ENCODE results near the gene CLIC3.

The CLIC3 gene

GRCh38 chr9:137030538-137031527 lies 34.5 kb upstream of the CLIC3 start:
- DNase-seq: peak; percentile 37

DNA sequence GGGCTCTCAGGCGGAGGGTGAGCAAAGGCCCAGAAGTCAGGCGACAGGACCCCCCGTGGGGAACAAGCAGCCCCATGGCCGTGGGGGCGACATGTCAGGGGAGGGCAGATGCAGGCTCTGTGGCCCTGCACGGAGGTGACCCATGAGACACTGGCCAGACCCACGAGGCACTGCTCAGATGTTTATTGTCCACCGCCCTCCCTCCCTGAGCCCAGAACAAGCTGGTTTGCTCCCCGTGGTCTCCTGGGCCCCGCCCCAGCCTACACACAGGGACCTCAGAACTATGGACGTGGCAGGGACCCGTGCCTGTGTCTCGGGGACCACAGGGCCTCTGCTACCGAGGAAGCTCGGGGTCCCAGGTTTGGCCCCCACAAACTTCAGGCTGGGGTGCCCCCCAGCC lies 33.6 kb upstream of the CLIC3 start:
- DNase-seq: no peak

DNA sequence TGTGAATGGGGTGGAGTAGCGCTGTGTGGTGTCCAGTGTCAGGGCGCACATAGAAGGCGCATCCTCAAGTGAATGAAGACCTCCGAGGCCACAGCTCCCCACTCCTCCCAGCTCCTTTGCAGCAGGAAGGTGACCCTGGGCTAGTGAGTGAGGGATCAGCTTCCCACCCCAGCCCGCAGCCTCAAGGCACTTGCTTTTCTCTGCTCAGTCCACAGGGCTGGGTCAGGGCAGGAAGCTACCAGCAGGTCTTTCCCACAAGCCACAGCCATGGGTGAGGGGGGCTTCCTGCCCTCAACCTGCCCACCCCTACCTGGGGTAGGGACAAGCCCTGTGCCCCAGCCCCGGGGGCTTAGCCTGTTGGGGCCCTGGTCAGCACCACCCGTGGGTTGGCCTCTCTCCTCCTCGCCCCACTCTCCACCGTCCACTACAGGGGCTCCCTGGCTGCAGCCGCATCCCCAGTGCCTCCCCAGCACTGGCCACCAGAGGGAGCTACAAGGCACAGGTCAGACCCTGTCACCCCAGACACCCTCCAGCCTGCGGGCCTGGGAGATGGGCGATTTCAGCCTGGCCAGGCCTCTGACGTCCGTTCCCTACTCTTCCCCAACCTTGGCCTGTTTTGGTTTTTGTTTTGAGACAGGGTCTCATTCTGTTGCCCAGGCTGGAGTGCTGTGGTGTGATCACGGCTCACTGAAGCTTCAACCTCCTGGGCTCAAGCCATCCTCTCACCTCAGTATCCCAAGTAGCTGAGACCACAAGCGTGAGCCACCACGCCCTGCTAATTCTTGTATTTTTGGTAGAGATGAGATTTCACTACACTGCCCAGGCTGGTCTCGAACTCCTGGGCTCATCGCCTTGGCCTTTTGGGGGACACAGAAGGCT lies 32.9 kb upstream of the CLIC3 start:
- peak; percentile 61 for DNase-seq

DNA sequence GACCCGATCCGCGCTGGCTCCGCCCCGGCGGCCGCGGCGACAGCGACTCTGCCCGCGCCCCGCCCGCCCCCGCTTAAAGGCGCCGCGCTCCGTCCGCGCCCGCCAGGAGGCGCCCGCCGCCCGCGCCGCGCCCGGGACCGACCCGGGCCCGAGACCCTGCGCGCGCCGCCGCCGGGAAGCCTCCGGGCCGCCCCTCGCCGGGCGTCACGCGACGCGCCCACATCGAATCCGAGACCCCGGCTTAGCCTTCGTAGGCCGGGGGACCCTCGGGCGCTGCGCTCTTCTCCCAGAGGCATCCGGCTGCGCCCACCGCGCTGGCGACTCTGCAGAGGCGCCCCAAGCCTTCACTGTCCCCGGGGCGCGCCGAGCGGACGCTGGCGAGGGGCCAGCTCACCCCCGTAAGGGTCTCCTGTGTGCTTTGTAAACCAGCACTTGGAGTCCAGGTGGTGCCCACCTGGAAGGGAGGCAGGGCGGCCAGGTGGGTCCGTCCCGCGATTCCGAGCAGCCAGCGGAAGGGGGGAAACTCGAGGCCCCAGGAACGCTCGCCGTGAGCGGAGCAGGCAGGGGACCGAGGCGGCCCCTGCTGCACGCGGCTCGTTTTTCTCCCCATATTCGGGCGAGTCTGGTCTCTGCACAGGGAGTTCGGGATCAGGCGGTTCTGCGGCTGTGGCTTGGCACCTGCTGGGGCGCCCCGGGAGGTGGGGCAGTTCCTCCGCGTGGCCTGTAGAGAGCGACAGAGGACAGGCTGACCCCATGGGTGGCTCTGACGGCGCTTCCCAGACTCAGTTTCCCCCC lies 32.1 kb upstream of the CLIC3 start:
- peak; percentile 60 for DNase-seq

- no peak for DNase-seq
Measured at GRCh38 chr9:137027369-137028262, 31.2 kb upstream of the CLIC3 start, which contains the start of gene ABCA2. ABCA2 (minus strand) TSS chr9:137028237; CDS start chr9:137028140, 97 bp downstream.

DNA sequence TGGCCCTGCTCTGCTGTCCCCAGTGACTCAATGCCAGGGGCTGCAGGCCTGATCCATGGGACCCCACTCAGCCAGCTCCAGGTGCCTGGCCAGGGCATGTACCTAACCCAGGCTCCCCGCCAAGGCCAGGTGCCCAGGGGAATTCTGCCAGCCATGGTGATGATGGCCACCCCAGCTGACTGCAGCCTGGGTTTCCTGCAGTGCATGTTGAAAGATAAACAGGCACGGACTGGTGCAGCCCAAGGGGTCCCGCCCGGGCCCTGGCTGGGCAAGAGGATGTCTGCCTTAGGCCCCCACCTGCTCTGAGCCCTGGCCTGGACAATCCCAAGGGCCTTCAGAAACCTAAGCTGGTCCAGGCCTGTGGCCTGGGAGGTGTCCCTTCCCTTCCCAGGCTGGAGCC lies 30.5 kb upstream of the CLIC3 start:
- DNase-seq: no peak

DNA sequence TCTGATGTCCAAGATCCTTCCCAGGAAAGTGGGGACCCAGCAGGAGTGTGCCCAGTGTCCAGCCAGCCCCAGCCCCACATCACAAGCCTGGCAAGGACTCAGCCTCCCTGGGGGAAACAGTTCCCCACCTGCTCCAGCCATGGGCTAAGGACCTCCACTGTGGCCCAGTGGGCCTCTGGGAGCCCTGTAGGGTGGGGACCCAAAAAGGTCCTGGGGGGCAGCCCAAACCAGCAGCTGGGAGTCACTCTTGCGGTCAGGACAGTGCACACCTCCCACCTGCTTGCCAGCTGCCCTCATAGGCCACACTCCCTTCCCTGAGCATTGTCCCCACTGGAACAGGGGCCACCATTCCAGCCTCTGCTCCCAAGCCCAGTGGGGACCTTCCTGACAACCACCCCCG lies 30.0 kb upstream of the CLIC3 start:
- DNase-seq: no peak

- no peak for DNase-seq
Measured at GRCh38 chr9:137025517-137025966, 29.2 kb upstream of the CLIC3 start.

DNA sequence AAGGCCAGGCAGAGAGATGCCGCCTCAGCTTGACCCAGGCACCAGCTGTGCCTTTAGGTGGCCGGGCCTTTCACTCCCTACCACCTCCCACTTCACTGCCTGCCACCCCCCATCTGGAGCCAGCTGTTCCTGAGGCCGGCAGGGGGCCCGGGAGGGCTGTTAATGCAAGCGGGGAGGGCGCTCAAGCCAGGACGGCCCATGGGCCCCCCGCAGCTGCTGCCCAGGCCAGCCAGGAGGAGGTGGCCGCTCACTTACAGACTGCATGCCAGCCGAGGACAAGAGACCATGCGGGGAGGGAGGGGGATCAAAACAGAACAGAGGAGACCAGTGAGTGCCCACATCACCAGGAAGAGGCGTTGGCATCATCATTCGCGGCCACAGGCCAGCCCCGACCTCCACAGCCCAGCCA lies 27.2 kb upstream of the CLIC3 start:
- DNase-seq: no peak

DNA sequence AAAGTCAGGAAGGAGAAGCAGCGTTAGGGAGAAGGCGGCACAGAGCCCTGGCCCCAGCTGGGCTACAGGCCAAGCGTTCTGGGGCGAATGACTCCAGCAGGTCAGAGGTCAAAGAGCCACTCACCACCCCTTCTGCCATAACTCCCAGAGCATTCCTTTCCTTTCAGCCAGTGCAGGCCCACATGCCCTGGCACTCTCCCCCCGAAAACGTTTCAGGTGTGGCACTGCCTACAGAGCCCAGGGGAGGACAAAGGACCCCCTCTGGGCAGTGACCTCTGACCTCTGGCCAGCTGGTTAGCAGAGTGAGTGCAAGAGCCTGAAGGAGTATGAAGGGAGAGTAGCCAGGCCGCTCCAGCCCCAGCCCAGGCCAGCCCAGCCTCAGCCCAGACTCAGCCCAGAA lies 26.8 kb upstream of the CLIC3 start:
- no peak for DNase-seq

DNA sequence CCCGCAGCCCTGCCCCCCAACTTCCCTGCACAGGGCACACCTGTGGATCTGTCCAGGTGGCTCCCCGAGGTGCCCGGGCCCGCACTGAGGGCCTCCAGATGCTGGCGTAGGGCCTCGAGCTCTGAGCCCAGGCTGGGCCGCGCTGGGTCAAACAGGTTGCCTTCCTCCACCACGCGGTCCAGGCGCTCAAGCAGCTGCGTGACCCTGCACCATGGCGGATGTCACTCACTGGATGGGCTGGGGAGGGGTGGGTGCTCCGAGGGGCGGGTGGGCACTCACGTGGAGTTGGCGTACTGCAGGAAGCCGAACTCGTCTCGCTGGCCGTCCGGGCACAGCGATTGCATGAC lies 26.3 kb upstream of the CLIC3 start:
- no peak for DNase-seq

DNA sequence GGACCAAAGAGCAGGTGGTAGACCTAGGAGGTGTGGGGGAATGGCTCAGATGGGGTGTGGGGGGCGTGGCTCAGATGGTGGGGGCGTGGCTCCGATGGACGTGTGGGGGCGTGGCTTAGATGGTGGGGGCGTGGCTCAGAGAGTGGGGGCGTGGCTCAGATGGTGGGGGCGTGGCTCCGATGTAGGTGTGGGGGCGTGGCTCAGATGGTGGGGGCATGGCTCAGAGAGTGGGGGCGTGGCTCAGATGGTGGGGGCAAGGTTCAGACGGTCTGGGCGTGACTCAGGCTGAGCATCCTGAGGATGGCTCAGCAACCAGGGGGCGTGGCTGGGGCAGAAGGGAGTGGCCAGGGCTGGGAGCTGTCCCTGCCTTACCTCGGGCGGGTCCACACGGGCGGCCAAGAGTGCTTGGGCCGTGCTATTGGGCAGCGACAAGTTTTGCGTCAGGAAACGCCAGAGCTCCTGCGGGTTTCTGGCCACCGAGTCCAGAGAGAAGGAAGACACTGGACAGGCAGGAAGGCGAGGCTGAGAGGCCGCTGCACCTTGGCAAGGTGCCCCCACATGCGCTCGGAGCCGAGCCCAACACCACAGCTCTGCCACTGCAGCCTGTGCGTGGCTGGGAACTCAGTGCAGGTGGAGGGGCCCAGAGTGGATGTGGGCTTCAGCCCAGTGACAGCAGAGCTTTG lies 25.8 kb upstream of the CLIC3 start:
- DNase-seq: peak; percentile 56

- no peak for DNase-seq
Measured at GRCh38 chr9:137021568-137021978, 25.2 kb upstream of the CLIC3 start.

DNA sequence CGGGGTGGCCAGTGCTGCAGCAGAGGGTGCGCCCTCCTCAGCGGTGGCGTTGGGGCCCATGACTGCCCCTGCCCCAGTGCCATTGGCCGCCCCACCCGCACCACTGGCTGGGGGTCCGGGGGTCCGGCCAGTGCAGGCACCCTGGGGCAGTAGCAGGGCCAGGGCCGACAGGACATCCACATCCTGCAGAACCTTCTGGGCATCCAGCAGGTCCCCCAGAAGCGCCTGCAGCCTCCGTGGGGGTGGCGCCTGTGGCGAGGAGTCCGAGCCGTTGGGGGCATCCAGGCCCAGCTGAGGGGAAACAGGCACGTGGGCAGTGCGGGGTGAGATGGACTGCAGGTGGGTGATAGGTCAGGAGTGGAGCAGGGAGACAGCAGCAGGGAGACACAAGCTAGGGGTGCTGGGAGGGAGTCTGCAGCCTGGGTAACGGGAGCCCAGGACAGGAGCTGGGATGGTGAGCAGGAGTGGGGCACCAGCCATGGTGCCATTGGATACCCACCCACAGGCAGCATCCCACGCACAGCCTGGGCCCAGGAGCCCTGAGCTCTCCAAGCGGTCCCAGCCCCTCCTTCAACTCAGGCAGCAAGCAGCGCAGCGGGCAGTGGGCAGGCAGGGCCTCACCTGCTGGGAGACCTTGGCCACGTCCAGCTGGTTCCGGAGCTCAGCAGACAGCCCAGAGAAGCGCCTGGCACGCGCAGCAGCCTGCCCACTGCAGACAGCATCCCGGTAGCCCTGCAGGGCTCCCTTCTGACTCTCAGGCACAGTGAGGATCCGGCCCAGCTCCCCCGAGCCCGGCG lies 24.6 kb upstream of the CLIC3 start:
- DNase-seq: no peak

GRCh38 chr9:137019891-137020683 lies 23.7 kb upstream of the CLIC3 start:
- no peak for DNase-seq

- no peak for DNase-seq
Measured at GRCh38 chr9:137018761-137019559, 22.6 kb upstream of the CLIC3 start.

- DNase-seq: no peak
Measured at GRCh38 chr9:137017791-137018497, 21.6 kb upstream of the CLIC3 start.

- DNase-seq: no peak
Measured at GRCh38 chr9:137017071-137017470, 20.7 kb upstream of the CLIC3 start.

Data from activated effector memory CD4-positive, alpha-beta T cell treated with Interleukin-2 at 50 U/mL for 16 hours (primary cell).